Upper lobe of left lung (tissue), 6 donors: ENCODE measurements around the gene RFTN2. TPM values are rescaled to one million over a fixed set of nuclear protein-coding genes. Genes with fewer than 3 reads are reported as not detected.

Experiments
- ATAC-seq, 2 donors: fragments of 200-7000 bp; cut with Tn5 transposase; one replicate each; pipeline ENCODE4 v1.9.1; 2022; ENCODE audit warnings: mild to moderate bottlenecking in 2 of 2, moderate library complexity in 2 of 2; ENCODE audit not compliant: low FRiP score in 2 of 2
- DNase-seq, 2 donors: peaks; one replicate each; pipeline ENCODE4 v3.0.0-alpha.2; 2019 to 2020
- H3K27ac ChIP-seq, 4 donors: fragments of 200-600 bp; sonication (generic); one replicate each; pipeline ENCODE4 v1.5.1; 2016 to 2019
- H3K27me3 ChIP-seq, 4 donors: fragments of 200-600 bp; sonication (generic); one replicate each; pipeline ENCODE4 v1.5.1; 2017 to 2019
- H3K36me3 ChIP-seq, 4 donors: fragments of 200-600 bp; sonication (generic); one replicate each; pipeline ENCODE4 v1.5.1; 2016 to 2019
- H3K4me1 ChIP-seq, 4 donors: fragments of 200-600 bp; sonication (generic); one replicate each; pipeline ENCODE4 v1.5.1; 2018 to 2019
- H3K4me3 ChIP-seq, 4 donors: fragments of 200-600 bp; sonication (generic); one replicate each; pipeline ENCODE4 v1.5.1; 2017 to 2019; ENCODE audit warnings: mild to moderate bottlenecking in 2 of 4, moderate library complexity in 1 of 4
- H3K9me3 ChIP-seq, 4 donors: fragments of 200-600 bp; sonication (generic); one replicate each; pipeline ENCODE4 v1.5.1; 2018 to 2019
- CTCF ChIP-seq, 6 experiments: fragments of 450-650 bp in 4 of 6; fragments of 200-600 bp in 2 of 6; sonication (generic) in 2 of 6; IDR thresholded peaks; one replicate each; pipeline ENCODE4 v1.5.1; 2016 to 2019; ENCODE audit warnings: antibody characterized with exemption in 6 of 6
- EP300 ChIP-seq, 4 donors: sonication (generic); formaldehyde crosslinking; IDR thresholded peaks; one replicate each; pipeline ENCODE4 v1.5.1; 2017; ENCODE audit warnings: antibody characterized with exemption in 4 of 4, control low read depth in 2 of 4
- POLR2A ChIP-seq, 4 donors: fragments of 450-650 bp; IDR thresholded peaks; one replicate each; pipeline ENCODE4 v1.5.1; 2016 to 2017; ENCODE audit warnings: antibody characterized with exemption in 4 of 4, mild to moderate bottlenecking in 2 of 4
- POLR2AphosphoS5 ChIP-seq, 2 donors: sonication (generic); formaldehyde crosslinking; IDR thresholded peaks; one replicate each; pipeline ENCODE4 v1.5.1; 2017; ENCODE audit warnings: antibody characterized with exemption in 2 of 2
- WGBS, 2 donors: methylation state at CpG; one replicate each; pipeline ENCODE4 v1.1.5; 2017 to 2018; 5-methylcytosine and 5-hydroxymethylcytosine counted together
- total RNA-seq, 6 donors: library from RNA; depleted of rRNA in 4 of 6; stranded (reverse); fragments of >200 nt in 4 of 6; gene quantifications; one replicate each; pipeline versions ENCODE4 v1.1.0 to v1.2.1, GENCODE V29; 2016 to 2021
- donor health status: DM: no; HTN: no; CAD: no; lungs with moderate emphysema.
- donor health status: DM: no; HTN: yes; CAD: no; lungs with severe emphysema.

The RFTN2 gene
- total RNA-seq, 6 donors from 2014 or later: 1.0 to 7.0 (median 2.8) TPM

GRCh38 chr2:197548582-197548981 lies 126.8 kb downstream of the RFTN2 start:
- no peak for TF ChIP-seq POLR2A (IDR thresholded peaks at IDR 0.05)
- no peak for TF ChIP-seq EP300 (IDR thresholded peaks at IDR 0.05)
- no peak for TF ChIP-seq POLR2AphosphoS5 (IDR thresholded peaks at IDR 0.05)
- TF ChIP-seq CTCF (IDR thresholded peaks at IDR 0.05): no peak
- no peak overlapping the region for H3K4me3 ChIP-seq
- no peaks in the 10 kb centered on the region for H3K9me3 ChIP-seq
- H3K27ac ChIP-seq: no peak overlapping the region
- H3K4me1 ChIP-seq: no peaks in the 10 kb centered on the region
- H3K27me3 ChIP-seq: no peaks in the 10 kb centered on the region
- WGBS, 2 donors: 93 to 96% methylated on average over 5 of the region's 5 CpGs
- DNase-seq (no peak), ATAC-seq (no peak)
- H3K36me3 ChIP-seq: peaks cover 11 to 72% (median 30%) of the 10 kb centered on the region in 4 donors

GRCh38 chr2:197547163-197547900 lies 128.1 kb downstream of the RFTN2 start:
- Histone ChIP-seq H3K4me3 (no peak overlapping the region), H3K9me3 (no peaks in the 10 kb centered on the region), H3K4me1 (no peaks in the 10 kb centered on the region), H3K27ac (no peak overlapping the region), H3K27me3 (no peaks in the 10 kb centered on the region), H3K36me3 (peaks cover 13 to 71% (median 33%) of the 10 kb centered on the region in 4 donors)
- WGBS, 2 donors: 86 to 90% methylated on average over 5 of the region's 5 CpGs
- ATAC-seq: no peak
- no peak for TF ChIP-seq EP300 (IDR thresholded peaks at IDR 0.05)
- TF ChIP-seq POLR2AphosphoS5 (IDR thresholded peaks at IDR 0.05): no peak
- TF ChIP-seq CTCF (IDR thresholded peaks at IDR 0.05): no peak
- no peak for TF ChIP-seq POLR2A (IDR thresholded peaks at IDR 0.05)
- DNase-seq: no peak

- Histone ChIP-seq H3K9me3 (no peaks in the 10 kb centered on the region), H3K27me3 (no peaks in the 10 kb centered on the region), H3K36me3 (peaks cover 12 to 72% (median 29%) of the 10 kb centered on the region in 4 donors), H3K27ac (no peak overlapping the region), H3K4me3 (no peak overlapping the region), H3K4me1 (peaks cover 0 to 7% (median 6%) of the 10 kb centered on the region in 4 donors)
- 95 to 96% methylated on average over 3 of the region's 3 CpGs for WGBS, 2 donors
- DNase-seq: no peak
- ATAC-seq: no peak
- TF ChIP-seq POLR2AphosphoS5 (IDR thresholded peaks at IDR 0.05) (no peak), EP300 (IDR thresholded peaks at IDR 0.05) (no peak), CTCF (IDR thresholded peaks at IDR 0.05) (no peak), POLR2A (IDR thresholded peaks at IDR 0.05) (no peak)
These were observed 132.2 kb downstream of the RFTN2 start for GRCh38 chr2:197543206-197543605.

- peaks cover 3 to 13% (median 7%) of the 10 kb centered on the region in 4 donors for H3K4me1 ChIP-seq
- DNase-seq (no peak), ATAC-seq (no peak)
- H3K9me3 ChIP-seq: no peaks in the 10 kb centered on the region
- H3K36me3 ChIP-seq: peaks cover 18 to 80% (median 31%) of the 10 kb centered on the region in 4 donors
- 47 to 59% methylated on average over 1 of the region's 1 CpG for WGBS, 2 donors
- H3K27ac ChIP-seq: no peak overlapping the region
- H3K27me3 ChIP-seq: no peaks in the 10 kb centered on the region
- no peak overlapping the region for H3K4me3 ChIP-seq
- TF ChIP-seq CTCF (IDR thresholded peaks at IDR 0.05) (no peak), POLR2AphosphoS5 (IDR thresholded peaks at IDR 0.05) (no peak), POLR2A (IDR thresholded peaks at IDR 0.05) (no peak), EP300 (IDR thresholded peaks at IDR 0.05) (no peak)
These were observed 135.7 kb downstream of the RFTN2 start for GRCh38 chr2:197539734-197540133.

- H3K36me3 ChIP-seq: peaks cover 15 to 67% (median 23%) of the 10 kb centered on the region in 4 donors
- no peaks in the 10 kb centered on the region for H3K27me3 ChIP-seq
- ATAC-seq (no peak), DNase-seq (no peak)
- no peak overlapping the region for H3K4me3 ChIP-seq
- H3K9me3 ChIP-seq: no peaks in the 10 kb centered on the region
- peaks cover 3 to 13% (median 8%) of the 10 kb centered on the region in 4 donors for H3K4me1 ChIP-seq
- H3K27ac ChIP-seq: peak overlapping the region in 1 of 4 donors; percentile 24
- TF ChIP-seq POLR2AphosphoS5 (IDR thresholded peaks at IDR 0.05): no peak
- TF ChIP-seq EP300 (IDR thresholded peaks at IDR 0.05): no peak
- TF ChIP-seq POLR2A (IDR thresholded peaks at IDR 0.05): no peak
- no peak for TF ChIP-seq CTCF (IDR thresholded peaks at IDR 0.05)
- 40 to 68% methylated on average over 2 of the region's 2 CpGs for WGBS, 2 donors
These were observed 137.0 kb downstream of the RFTN2 start for GRCh38 chr2:197538412-197538811.
